GM10266 (cell line): Measurements from ENCODE around the gene LMX1B.

ENCODE experiments used
- DNase-seq: peaks from one replicate; pipeline ENCODE4 v3.0.0; 2012; ENCODE audit errors: extremely low spot score
- TF ChIP-seq, protein P1 (sequence below): IDR thresholded peaks from 2 replicates; pipeline ENCODE4 v1.5.1; 2012; ENCODE audit warnings: mild to moderate bottlenecking, low read depth; ENCODE audit not compliant: control insufficient read depth, insufficient read depth; ENCODE audit errors: missing control alignments

The LMX1B gene

DNA sequence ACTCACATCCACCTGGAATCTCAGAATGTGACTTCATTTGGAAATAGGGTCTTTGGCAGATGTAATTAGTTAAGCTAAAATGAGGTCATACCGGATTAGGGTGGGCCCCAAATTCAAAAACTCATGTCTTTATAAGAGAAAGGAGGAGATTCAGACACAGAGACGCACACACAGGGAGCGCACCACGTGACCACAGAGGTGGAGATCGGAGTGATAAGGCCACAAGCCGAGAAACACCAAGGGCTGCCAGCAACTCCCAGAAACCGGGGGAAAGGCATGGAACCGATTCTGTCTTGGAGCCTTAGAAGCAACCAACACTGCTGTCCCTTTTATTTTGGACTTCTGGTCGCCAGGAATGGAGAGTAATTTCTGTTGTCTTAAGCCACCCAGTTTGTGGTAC lies 31.8 kb upstream of the LMX1B start:
- no peak for DNase-seq
- TF ChIP-seq, protein P1, sequence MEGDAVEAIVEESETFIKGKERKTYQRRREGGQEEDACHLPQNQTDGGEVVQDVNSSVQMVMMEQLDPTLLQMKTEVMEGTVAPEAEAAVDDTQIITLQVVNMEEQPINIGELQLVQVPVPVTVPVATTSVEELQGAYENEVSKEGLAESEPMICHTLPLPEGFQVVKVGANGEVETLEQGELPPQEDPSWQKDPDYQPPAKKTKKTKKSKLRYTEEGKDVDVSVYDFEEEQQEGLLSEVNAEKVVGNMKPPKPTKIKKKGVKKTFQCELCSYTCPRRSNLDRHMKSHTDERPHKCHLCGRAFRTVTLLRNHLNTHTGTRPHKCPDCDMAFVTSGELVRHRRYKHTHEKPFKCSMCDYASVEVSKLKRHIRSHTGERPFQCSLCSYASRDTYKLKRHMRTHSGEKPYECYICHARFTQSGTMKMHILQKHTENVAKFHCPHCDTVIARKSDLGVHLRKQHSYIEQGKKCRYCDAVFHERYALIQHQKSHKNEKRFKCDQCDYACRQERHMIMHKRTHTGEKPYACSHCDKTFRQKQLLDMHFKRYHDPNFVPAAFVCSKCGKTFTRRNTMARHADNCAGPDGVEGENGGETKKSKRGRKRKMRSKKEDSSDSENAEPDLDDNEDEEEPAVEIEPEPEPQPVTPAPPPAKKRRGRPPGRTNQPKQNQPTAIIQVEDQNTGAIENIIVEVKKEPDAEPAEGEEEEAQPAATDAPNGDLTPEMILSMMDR, result no peak

DNA sequence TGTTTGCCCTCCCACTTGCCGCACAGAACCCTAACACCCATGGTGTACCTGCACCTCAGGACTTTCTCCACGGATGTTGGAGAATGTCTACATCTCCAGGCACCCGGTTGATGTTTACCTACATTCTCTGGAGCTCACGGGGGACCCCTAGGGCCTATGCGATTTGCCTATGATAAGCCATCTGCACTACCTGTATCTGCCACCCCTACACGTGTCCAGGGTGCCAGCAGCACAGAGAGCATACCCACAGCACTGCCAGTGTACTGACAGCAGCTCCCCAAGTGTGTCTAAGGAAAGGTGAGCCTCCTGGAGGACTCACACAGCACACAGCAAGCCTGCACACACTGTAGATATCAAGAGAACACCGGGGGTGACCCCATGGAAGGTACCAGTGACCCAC lies 31.3 kb upstream of the LMX1B start:
- no peak for DNase-seq
- TF ChIP-seq, protein P1, result no peak

DNA sequence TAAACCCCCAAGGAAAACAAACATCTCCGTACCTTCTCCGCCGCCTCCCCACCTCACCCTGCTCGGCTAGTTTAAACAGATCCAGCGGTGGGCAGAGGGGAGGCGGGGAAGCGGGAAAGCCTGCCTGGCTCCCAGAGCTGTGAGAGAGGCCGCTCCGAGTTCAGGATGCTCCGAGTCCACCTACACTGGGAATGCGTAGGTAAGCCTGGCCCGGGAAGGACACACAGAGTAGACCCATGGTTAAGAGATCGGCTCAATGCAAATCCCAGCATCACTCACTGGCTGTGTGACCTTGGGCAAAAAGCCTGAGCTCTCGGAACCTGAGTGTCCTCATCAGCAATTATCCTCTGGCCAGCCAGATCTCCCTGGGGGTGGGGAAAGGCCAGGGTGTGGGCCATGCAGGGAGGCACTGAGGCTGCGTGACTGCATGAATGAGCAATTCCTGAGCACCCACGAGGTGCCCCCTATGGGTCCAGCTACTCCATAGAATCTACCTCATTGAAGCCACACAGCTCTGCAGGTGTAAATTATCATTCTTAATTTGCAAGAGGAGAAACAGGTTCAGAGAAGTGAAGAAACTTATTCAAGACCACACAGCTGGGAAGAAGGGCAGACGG lies 30.5 kb upstream of the LMX1B start:
- DNase-seq, result no peak
- TF ChIP-seq, protein P1, result no peak

DNA sequence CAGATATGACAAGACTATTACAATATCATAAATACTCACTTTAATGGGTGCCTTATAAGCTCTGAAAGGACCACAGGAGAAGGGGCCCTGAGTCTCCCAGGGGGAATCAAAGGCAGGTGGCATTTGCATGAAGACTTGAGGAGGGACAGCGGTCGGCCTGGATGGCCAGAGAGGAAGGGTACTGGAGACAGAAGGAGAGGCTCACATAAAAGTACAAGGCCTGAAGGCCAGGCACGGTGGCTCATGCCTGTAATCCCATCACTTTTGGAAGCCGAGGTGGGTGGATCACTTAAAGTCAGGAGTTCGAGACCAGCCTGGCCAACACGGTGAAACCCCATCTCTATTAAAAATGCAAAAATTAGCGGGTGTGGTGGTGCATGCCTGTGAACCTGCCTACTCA lies 29.1 kb upstream of the LMX1B start:
- TF ChIP-seq, protein P1, result no peak
- no peak for DNase-seq

DNA sequence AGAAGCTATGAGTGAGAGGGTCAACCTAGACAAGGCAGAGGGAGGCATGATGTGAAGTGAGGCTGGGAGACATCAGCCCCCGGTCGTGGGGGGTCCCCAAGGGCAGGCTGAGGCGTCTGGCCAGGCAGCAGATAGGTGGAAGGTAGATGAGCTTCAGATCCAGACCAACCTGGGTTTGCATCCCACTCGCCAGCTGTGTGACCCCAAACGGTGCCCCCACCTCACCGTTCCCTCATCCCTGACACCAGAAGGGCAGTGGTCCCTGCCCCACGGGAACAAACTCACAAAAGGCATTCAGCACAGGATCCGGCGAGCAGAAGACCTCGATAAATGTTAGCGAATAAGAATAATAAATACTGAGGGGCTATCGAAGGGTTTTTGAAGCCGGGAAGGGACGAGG lies 27.5 kb upstream of the LMX1B start:
- TF ChIP-seq, protein P1, result no peak
- no peak for DNase-seq

DNA sequence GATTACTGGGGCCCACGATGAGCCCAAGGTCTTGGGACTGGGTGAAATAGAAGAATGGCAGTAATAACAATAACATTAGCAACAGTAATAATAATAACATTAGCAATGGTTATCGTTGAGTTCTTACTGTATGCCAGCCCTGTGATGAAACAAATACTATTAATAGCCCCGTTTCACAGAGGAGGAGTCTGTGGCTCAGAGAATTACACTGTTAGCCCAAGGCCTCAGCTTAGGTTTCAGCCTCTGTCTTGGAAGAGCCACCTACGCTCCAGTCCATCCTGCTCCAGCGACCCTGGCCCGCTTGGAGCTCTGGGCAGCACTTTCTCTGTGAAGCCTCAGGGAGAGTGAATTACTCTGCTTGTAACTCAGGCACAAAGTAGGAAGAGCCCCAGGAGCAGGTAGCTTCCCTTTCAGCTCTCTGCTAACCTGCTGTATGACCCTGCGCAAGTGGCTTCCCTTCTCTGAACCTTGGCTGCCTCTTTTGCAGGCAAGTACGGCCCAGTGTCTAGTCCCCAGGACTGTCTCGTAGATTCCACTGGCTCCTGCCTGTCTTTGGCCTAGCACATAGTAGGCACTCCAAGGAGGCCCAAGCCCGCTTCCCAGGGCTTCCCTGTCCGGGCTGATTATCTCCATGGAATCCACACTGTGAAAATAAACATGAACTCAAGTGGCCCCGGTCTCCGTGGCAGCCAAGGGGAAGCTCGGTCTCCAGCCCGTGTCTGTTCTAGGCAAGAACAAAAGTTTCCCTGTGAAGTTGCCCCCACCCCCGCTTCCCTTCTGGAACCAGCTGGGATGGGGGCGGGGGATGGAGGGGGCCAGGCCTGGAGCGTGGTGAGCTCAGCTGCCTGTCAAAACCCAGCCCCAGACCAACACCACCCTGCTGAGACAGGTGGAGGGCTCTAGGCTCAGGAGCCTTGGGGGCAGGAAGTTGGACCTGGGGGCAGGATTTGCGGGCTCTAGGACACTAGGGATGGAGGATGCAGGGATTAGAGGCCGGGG lies 26.2 kb upstream of the LMX1B start:
- TF ChIP-seq, protein P1, result no peak
- DNase-seq, result no peak
